ENCODE data around the gene RAI1.

Gene RAI1

DNA sequence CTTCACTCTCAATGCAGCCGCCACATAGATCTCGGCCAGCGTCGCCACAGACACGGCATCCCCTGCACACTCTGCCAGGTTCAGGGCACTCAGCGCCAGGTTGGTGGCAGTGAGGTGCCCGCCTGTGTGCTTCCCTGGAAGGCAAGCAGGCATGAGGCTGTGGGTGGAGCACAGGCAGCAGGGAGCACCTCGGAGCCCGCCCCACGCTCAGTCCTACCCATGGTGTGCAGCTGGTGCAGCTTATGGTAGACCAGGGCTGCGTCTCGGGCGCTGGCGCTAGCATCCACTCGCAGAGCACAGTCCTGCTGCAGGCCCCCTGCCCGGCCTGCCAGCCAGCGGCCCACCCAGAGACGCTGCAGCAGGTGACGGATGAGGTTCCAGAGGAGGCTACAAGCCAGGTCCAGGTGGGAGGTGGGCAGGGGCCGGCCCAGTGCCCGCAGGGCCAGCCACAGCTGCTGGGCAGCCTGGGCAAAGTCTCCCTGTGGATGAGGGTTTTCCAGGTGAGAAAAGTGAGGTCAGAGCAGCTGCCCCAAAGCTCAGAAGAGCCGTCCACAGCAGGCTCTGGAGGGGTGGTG, 135.1 kb downstream of the RAI1 start:
- Histone ChIP-seq H3K4me3 (ENCODE audit: low read depth, low read length) (no peak overlapping the region), H3K36me3 (ENCODE audit: control insufficient read depth in 2 of 2, insufficient read depth in 1 of 2, low read length in 2 of 2) (peaks cover 3 to 64% of the 10 kb centered on the region in 2 experiments; a peak in 1 of 3 replicates), H3K9me3 (ENCODE audit: control insufficient read depth, insufficient read depth, low read depth, low read length) (no peaks in the 10 kb centered on the region), H3K4me1 (ENCODE audit: control insufficient read depth, insufficient read depth, low read length) (peaks cover 23% of the 10 kb centered on the region), H3K27ac (ENCODE audit: extremely low read depth, low read depth, low read length) (no peak overlapping the region)
- ChIA-PET POLR2A (interaction anchor here (2.4 to 3.1 kb wide), 2 partner anchors 20 to 22 kb away, joined by 12 to 14 read pairs; partner anchors contain the start of gene SREBF1), CTCF (interaction anchor here (1.0 kb wide), 1 partner anchor 44 kb away, joined by 3 read pairs; no protein-coding TSS in a partner anchor)
- TF ChIP-seq KLF9 (tag by site-specific recombination; IDR thresholded peaks at IDR 0.05; ENCODE audit: low read depth) = no peak
- TF ChIP-seq, protein P1, sequence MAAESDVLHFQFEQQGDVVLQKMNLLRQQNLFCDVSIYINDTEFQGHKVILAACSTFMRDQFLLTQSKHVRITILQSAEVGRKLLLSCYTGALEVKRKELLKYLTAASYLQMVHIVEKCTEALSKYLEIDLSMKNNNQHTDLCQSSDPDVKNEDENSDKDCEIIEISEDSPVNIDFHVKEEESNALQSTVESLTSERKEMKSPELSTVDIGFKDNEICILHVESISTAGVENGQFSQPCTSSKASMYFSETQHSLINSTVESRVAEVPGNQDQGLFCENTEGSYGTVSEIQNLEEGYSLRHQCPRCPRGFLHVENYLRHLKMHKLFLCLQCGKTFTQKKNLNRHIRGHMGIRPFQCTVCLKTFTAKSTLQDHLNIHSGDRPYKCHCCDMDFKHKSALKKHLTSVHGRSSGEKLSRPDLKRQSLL (tag by site-specific recombination; IDR thresholded peaks at IDR 0.05) = peak; percentile 57; the same call in 1 of the 2 replicates

DNA sequence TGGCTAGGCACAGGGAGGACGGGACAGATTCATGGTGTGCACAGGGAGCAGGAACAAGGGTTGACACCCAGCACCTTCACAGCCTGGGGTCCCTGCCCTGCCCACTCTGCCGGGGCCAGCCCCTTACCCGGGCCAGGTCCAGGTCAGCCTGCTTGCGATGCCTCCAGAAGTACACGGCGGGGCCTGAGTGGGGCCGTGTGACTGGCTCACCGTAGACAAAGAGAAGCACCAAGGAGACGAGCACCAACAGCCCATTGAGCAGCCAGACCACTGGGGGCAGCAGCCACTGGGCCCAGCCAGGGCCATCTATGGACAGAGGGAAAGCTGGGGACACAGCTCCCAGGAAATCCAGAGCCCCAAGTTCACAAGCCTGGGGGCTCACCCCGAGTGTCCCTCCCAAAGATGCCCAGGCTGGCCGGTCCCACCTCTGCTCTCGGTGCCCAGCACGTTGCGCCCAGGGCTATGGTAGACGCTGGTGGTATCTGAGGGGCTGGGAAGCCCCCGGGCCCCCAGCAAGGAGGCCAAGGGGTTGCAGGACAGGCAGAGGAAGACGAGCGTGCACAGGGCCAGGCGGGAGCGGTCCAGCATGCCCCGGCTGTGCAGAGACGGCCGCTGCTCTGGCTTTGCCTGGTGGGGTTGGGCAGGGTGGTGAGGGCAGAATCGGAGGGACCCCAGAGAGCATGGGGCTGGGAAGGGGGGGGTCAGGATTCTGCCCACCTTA, 135.7 kb downstream of the RAI1 start:
- Histone ChIP-seq H3K27ac (ENCODE audit: extremely low read depth, low read depth, low read length) (no peak overlapping the region), H3K4me1 (ENCODE audit: control insufficient read depth, insufficient read depth, low read length) (peaks cover 18% of the 10 kb centered on the region), H3K36me3 (ENCODE audit: control insufficient read depth in 2 of 2, insufficient read depth in 1 of 2, low read length in 2 of 2) (peaks cover 3 to 64% of the 10 kb centered on the region in 2 experiments; a peak in 1 of 3 replicates), H3K9me3 (ENCODE audit: control insufficient read depth, insufficient read depth, low read depth, low read length) (no peaks in the 10 kb centered on the region), H3K4me3 (ENCODE audit: low read depth, low read length) (no peak overlapping the region)
- CTCF ChIA-PET = interaction anchor here (1.0 kb wide), 1 partner anchor 43 kb away, joined by 3 read pairs; no protein-coding TSS in a partner anchor
- POLR2A ChIA-PET = interaction anchor here (1.2 to 2.2 kb wide), 2 partner anchors 11 to 24 kb away, joined by 4 to 8 read pairs; no protein-coding TSS in a partner anchor
- TF ChIP-seq, protein P2, sequence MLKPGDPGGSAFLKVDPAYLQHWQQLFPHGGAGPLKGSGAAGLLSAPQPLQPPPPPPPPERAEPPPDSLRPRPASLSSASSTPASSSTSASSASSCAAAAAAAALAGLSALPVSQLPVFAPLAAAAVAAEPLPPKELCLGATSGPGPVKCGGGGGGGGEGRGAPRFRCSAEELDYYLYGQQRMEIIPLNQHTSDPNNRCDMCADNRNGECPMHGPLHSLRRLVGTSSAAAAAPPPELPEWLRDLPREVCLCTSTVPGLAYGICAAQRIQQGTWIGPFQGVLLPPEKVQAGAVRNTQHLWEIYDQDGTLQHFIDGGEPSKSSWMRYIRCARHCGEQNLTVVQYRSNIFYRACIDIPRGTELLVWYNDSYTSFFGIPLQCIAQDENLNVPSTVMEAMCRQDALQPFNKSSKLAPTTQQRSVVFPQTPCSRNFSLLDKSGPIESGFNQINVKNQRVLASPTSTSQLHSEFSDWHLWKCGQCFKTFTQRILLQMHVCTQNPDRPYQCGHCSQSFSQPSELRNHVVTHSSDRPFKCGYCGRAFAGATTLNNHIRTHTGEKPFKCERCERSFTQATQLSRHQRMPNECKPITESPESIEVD (tag by site-specific recombination; IDR thresholded peaks at IDR 0.05) = no peak
- no peak for TF ChIP-seq ZNF239 (tag by site-specific recombination; IDR thresholded peaks at IDR 0.05)
- TF ChIP-seq, protein P3, sequence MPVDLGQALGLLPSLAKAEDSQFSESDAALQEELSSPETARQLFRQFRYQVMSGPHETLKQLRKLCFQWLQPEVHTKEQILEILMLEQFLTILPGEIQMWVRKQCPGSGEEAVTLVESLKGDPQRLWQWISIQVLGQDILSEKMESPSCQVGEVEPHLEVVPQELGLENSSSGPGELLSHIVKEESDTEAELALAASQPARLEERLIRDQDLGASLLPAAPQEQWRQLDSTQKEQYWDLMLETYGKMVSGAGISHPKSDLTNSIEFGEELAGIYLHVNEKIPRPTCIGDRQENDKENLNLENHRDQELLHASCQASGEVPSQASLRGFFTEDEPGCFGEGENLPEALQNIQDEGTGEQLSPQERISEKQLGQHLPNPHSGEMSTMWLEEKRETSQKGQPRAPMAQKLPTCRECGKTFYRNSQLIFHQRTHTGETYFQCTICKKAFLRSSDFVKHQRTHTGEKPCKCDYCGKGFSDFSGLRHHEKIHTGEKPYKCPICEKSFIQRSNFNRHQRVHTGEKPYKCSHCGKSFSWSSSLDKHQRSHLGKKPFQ (tag by site-specific recombination; IDR thresholded peaks at IDR 0.05) = no peak
- TF ChIP-seq, protein P4, sequence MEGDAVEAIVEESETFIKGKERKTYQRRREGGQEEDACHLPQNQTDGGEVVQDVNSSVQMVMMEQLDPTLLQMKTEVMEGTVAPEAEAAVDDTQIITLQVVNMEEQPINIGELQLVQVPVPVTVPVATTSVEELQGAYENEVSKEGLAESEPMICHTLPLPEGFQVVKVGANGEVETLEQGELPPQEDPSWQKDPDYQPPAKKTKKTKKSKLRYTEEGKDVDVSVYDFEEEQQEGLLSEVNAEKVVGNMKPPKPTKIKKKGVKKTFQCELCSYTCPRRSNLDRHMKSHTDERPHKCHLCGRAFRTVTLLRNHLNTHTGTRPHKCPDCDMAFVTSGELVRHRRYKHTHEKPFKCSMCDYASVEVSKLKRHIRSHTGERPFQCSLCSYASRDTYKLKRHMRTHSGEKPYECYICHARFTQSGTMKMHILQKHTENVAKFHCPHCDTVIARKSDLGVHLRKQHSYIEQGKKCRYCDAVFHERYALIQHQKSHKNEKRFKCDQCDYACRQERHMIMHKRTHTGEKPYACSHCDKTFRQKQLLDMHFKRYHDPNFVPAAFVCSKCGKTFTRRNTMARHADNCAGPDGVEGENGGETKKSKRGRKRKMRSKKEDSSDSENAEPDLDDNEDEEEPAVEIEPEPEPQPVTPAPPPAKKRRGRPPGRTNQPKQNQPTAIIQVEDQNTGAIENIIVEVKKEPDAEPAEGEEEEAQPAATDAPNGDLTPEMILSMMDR (tag by site-specific recombination; IDR thresholded peaks at IDR 0.05) = peak; percentile 35; the same call in 1 of the 2 replicates

DNA sequence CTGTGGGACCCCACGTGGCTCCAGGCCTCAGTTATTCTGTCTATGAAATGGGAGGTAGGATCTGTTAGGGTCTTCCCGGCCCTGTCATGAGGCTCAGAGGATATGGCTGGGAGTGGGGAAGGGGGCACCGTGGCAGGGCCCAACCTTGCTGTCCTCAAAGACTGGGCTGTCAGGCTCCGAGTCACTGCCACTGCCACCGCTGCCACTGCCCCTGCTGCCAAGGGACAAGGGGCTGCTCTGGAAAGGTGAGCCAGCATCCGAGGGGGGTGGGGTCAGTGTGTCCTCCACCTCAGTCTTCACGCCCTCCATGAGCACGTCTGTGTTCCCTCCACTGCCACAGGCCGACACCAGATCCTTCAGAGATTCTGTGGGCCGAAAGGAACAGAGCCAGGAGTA, 136.3 kb downstream of the RAI1 start:
- Histone ChIP-seq H3K36me3 (ENCODE audit: control insufficient read depth in 2 of 2, insufficient read depth in 1 of 2, low read length in 2 of 2) (peaks cover 3 to 62% of the 10 kb centered on the region in 2 experiments; a peak in 1 of 3 replicates), H3K9me3 (ENCODE audit: control insufficient read depth, insufficient read depth, low read depth, low read length) (no peaks in the 10 kb centered on the region), H3K4me3 (ENCODE audit: low read depth, low read length) (no peak overlapping the region), H3K27ac (ENCODE audit: extremely low read depth, low read depth, low read length) (no peak overlapping the region), H3K4me1 (ENCODE audit: control insufficient read depth, insufficient read depth, low read length) (peaks cover 17% of the 10 kb centered on the region)
- ChIA-PET CTCF (interaction anchor here (1.0 kb wide), 2 partner anchors 43 to 89 kb away, joined by 3 to 4 read pairs; no protein-coding TSS in a partner anchor), POLR2A (interaction anchor here (1.2 to 11.4 kb wide), 4 partner anchors 8 to 23 kb away, joined by 4 to 181 read pairs (median 6); partner anchors contain the start of gene SREBF1)
- no peak for TF ChIP-seq ZNF792 (tag by site-specific recombination; IDR thresholded peaks at IDR 0.05)
- TF ChIP-seq ZNF114 (tag by site-specific recombination; IDR thresholded peaks at IDR 0.05) = no peak
- TF ChIP-seq ZNF184 (tag by site-specific recombination; IDR thresholded peaks at IDR 0.05) = no peak
- no peak for TF ChIP-seq ZNF394 (tag by site-specific recombination; IDR thresholded peaks at IDR 0.05; ENCODE audit: borderline replicate concordance)
- TF ChIP-seq ZNF600 (tag by site-specific recombination; IDR thresholded peaks at IDR 0.05) = 0 out of 2 replicates have a peak, but pooled peaks have one; percentile 10
- TF ChIP-seq ZIC2 (tag by site-specific recombination; IDR thresholded peaks at IDR 0.05) = no peak
- no peak for TF ChIP-seq ZNF473 (tag by site-specific recombination; IDR thresholded peaks at IDR 0.05)
- no peak for TF ChIP-seq ZNF16 (tag by site-specific recombination; IDR thresholded peaks at IDR 0.05; ENCODE audit: low read depth)

Measured in HEK293 (cell line).